ENCODE data around the gene SPDYE16.
"Not testable (repeated sequence)": the region's sequence is repeated elsewhere in the genome, so short reads cannot be mapped to it uniquely, and the experiment has no call there.

DNA sequence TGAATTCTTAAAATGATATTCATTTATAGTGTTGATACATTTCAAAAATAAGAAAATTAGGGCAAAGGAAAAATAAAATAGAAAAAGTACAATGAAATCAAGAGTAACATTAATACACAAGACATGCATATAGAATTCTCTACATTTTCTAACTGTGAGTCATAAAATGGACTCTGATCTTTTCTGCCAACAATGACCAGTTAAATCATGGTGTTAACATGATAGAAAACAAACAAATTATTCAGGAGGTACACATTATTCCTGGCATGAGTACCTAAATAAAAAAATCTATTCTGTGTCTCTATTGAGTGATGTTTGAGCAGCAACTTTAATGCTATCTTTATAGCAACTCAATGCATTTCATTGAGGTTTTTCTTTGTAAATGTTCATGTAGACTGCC is 25.6 kb upstream of the SPDYE16 start:
- TF ChIP-seq, protein P1, sequence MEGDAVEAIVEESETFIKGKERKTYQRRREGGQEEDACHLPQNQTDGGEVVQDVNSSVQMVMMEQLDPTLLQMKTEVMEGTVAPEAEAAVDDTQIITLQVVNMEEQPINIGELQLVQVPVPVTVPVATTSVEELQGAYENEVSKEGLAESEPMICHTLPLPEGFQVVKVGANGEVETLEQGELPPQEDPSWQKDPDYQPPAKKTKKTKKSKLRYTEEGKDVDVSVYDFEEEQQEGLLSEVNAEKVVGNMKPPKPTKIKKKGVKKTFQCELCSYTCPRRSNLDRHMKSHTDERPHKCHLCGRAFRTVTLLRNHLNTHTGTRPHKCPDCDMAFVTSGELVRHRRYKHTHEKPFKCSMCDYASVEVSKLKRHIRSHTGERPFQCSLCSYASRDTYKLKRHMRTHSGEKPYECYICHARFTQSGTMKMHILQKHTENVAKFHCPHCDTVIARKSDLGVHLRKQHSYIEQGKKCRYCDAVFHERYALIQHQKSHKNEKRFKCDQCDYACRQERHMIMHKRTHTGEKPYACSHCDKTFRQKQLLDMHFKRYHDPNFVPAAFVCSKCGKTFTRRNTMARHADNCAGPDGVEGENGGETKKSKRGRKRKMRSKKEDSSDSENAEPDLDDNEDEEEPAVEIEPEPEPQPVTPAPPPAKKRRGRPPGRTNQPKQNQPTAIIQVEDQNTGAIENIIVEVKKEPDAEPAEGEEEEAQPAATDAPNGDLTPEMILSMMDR (IDR thresholded peaks at IDR 0.05; ENCODE audit: borderline replicate concordance, extremely low read depth, low read length, poor library complexity, severe bottlenecking), result not testable (repeated sequence)
- TF ChIP-seq EZH2 (IDR thresholded peaks at IDR 0.05; ENCODE audit: borderline replicate concordance, low read depth, low read length, severe bottlenecking), result not testable (repeated sequence)

All from DND-41 (cell line).